ENCODE results near the gene ATG2A.

GRCh38 chr11:64861227-64861975 lies 55.6 kb downstream of the ATG2A start:
- no peak for TF ChIP-seq CTCF (IDR thresholded peaks at IDR 0.05; ENCODE audit: poor library complexity)
- no peak for TF ChIP-seq EZH2phosphoT487 (IDR thresholded peaks at IDR 0.05; ENCODE audit: low read depth, severe bottlenecking, unreplicated experiment)
